Activated CD8-positive, alpha-beta memory T cell treated with anti-CD3 and anti-CD28 coated beads, Interleukin-2, amount 50 U/mL, for 24 hours (primary cell): ENCODE data around the gene SPDYE5.

Experiments used
- DNase-seq: peaks from one replicate; pipeline ENCODE4 v3.0.0-alpha.2; 2020; ENCODE audit errors: extremely low read depth

The SPDYE5 gene

DNA sequence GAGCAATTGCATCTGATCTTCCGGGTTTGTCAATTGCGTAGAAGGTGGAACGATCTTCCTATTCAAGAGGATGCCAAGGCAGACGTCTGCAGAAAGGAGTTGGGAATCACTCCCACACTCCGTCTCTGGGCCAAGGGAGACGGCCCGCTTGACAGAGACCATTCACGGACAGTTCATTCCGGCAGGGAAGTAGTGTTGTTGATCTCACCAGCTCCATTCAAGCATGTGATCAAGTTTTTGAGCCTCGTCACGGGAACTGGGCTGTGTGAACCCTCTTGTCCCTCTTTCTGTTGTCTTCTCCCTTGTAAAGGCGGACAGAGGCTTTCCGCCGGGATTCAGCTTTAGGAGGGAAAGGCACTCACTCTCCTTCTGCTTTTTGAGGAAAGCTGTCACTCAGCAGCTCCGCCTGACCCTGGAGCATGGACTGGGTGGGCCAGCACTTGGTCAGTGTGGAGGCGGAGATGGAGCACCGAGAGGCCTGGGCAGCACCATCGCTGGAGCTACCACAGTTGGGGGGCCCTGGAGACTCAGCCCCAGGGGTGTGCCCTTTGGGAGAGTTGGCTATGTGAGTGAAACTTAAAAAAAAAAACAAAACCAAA lies 44.9 kb downstream of the SPDYE5 start:
- DNase-seq = no peak

DNA sequence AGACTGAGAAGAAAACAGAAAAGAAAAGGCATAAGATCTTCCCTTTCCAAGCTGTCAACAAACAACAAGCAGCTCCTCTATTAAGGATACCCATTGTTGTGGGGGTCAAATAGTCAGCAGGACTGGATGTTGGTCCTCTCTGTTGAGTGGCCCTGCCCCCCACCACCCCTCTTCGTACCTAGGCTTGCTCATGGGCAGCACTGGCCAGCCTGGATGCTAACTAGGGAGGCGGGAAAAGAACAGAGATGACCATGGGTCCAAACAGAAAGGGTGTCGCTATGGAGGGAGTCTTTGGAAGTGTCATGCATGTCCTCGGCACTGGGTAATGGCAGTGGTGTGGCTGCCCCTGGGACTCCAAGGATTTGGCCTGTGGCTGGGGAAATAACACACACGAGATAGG lies 45.6 kb downstream of the SPDYE5 start:
- DNase-seq = no peak

DNA sequence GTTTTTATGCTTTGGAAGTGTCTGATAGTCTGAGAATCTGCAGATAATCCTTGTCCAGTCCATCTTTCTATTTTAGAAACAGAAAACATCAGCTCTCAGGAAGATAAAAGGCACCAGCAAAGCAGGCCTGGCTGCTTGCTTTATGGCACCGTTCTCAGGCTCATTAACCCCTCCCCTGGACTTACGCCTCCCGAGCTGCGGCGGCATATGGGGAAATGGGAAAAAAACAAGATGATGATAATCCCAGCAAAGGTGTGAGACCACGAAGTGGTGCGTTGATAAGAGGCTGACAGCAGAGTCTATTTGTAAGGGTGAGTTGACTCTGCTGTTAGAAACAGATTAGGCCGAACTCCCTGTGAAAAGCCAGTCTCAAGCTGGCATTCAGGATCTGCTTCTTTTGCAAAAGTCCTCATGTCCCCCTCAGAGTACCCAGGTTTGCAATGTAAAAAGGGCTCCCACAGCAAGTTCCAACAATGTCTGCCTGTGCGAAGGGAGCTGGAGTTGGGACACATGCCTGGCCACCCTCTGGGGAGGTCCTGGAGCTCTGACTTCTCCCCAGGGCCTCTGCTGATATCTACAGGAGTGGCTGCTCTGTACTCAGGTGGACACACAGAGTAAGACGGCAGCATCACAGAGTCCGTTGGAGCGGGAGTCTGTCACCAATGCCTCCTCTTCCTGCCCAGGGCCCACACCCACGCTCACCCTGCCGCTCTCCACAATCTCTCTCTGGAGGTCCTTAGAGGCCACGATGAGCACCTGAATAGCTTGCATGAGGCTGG lies 54.3 kb downstream of the SPDYE5 start:
- no peak for DNase-seq
